Mesendoderm (in vitro differentiated cells): ENCODE measurements around the gene LRRC4C.

ENCODE experiments used
- DNase-seq: peaks from one replicate; pipeline ENCODE4 v3.0.0; 2013
- H2AK5ac ChIP-seq: 2 replicates; pipeline ENCODE4 v1.6.1; 2013; ENCODE audit warnings: low read length, inconsistent platforms
- H2BK120ac ChIP-seq: 2 replicates; pipeline ENCODE4 v1.6.1; 2013; ENCODE audit warnings: low read depth, mild to moderate bottlenecking, low read length, moderate library complexity, mixed read lengths
- H2BK15ac ChIP-seq: replicated peaks from 2 replicates; pipeline ENCODE4 v1.6.1; 2013; ENCODE audit warnings: low read depth, mild to moderate bottlenecking, moderate library complexity
- H2BK5ac ChIP-seq: 2 replicates; pipeline ENCODE4 v1.6.1; 2013; ENCODE audit warnings: low read length, inconsistent platforms
- H3K18ac ChIP-seq: 2 replicates; pipeline ENCODE4 v1.6.1; 2013; ENCODE audit warnings: mild to moderate bottlenecking, low read length, mixed read lengths
- H3K23ac ChIP-seq: one replicate; pipeline ENCODE4 v1.6.1; 2013; ENCODE audit warnings: low read length
- H3K27ac ChIP-seq: 2 replicates; pipeline ENCODE4 v1.5.1; 2013; ENCODE audit warnings: low read depth, mild to moderate bottlenecking, inconsistent platforms, low read length, moderate library complexity
- H3K27me3 ChIP-seq: 2 replicates; pipeline ENCODE4 v1.6.1; 2013; ENCODE audit warnings: low read length, control low read depth, mild to moderate bottlenecking, inconsistent platforms; ENCODE audit not compliant: insufficient read depth, poor library complexity
- H3K36me3 ChIP-seq: 2 replicates; pipeline ENCODE4 v1.6.1; 2013; ENCODE audit warnings: low read length, inconsistent platforms; ENCODE audit not compliant: control insufficient read depth, insufficient read depth
- H3K4ac ChIP-seq: one replicate; pipeline ENCODE4 v1.6.1; 2013; ENCODE audit warnings: low read depth, mild to moderate bottlenecking, low read length, moderate library complexity
- H3K4me1 ChIP-seq: 2 replicates; pipeline ENCODE4 v1.6.1; 2013; ENCODE audit warnings: low read depth, low read length, inconsistent platforms; ENCODE audit not compliant: control insufficient read depth
- H3K4me2 ChIP-seq: 2 replicates; pipeline ENCODE4 v1.6.1; 2013; ENCODE audit warnings: low read length
- H3K4me3 ChIP-seq: 2 replicates; pipeline ENCODE4 v1.5.1; 2013; ENCODE audit warnings: mild to moderate bottlenecking, low read length
- H3K56ac ChIP-seq: one replicate; pipeline ENCODE4 v1.6.1; 2013; ENCODE audit warnings: low read length
- H3K79me1 ChIP-seq: 2 replicates; pipeline ENCODE4 v1.6.1; 2013; ENCODE audit warnings: low read length, inconsistent platforms
- H3K79me2 ChIP-seq: 2 replicates; pipeline ENCODE4 v1.6.1; 2013; ENCODE audit warnings: mild to moderate bottlenecking, low read length; ENCODE audit not compliant: control insufficient read depth, insufficient read depth
- H3K9ac ChIP-seq: 2 replicates; pipeline ENCODE4 v1.6.1; 2013; ENCODE audit warnings: low read length, inconsistent platforms
- H4K5ac ChIP-seq: one replicate; pipeline ENCODE4 v1.6.1; 2013; ENCODE audit warnings: low read length
- H4K8ac ChIP-seq: one replicate; pipeline ENCODE4 v1.6.1; 2013; ENCODE audit warnings: low read depth, mild to moderate bottlenecking, control low read depth, low read length, moderate library complexity
- WGBS: extraction: QIAGEN DNeasy Blood & Tissue Kit; methylation state at CpG from one replicate; pipeline ENCODE4 v1.1.7; 2013; ENCODE audit warnings: low lambda C conversion rate, missing lambda C conversion rate; ENCODE audit not compliant: insufficient coverage; ENCODE audit errors: extremely low coverage; 5-methylcytosine and 5-hydroxymethylcytosine counted together

The LRRC4C gene

GRCh38 chr11:41494716-41495115 lies 35.3 kb upstream of the LRRC4C start:
- no peak overlapping the region for H3K4ac ChIP-seq
- H2AK5ac ChIP-seq, result no peak overlapping the region
- H3K4me1 ChIP-seq, result no peaks in the 10 kb centered on the region
- DNase-seq, result no peak
- H3K4me2 ChIP-seq, result no peak overlapping the region
- no peaks in the 10 kb centered on the region for H3K27me3 ChIP-seq
- H3K9ac ChIP-seq, result no peak overlapping the region
- no peak overlapping the region for H3K27ac ChIP-seq
- H3K36me3 ChIP-seq, result no peaks in the 10 kb centered on the region
- H4K8ac ChIP-seq, result no peak overlapping the region
- no peak overlapping the region for H2BK5ac ChIP-seq
- H3K79me2 ChIP-seq, result no peaks in the 10 kb centered on the region
- H2BK15ac ChIP-seq, result no peak overlapping the region
- no peak overlapping the region for H3K4me3 ChIP-seq
- H3K56ac ChIP-seq, result no peak overlapping the region
- no peak overlapping the region for H2BK120ac ChIP-seq
- H3K23ac ChIP-seq, result no peak overlapping the region
- no peaks in the 10 kb centered on the region for H3K79me1 ChIP-seq
- H3K18ac ChIP-seq, result no peak overlapping the region
- WGBS, result no CpG with 5 or more reads among the region's 1 CpG
- no peak overlapping the region for H4K5ac ChIP-seq

DNA sequence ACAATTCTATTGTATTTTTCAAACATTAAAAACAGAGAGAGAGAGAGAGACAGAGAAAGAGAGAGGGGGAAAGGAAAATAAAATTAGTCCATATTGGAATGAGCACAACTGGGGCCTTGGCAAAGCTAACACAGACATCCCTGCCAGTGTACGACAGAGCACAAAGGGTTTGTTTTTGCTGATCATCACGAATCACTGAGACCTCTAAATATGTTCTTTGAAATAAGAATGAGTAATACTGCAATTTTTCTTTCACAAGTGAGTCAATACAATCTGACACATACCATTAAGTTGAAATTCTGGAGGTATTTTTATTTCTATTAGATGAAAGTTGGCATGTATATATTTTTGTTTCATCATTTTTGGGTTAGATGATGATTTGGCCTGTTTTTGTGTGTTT lies 27.0 kb upstream of the LRRC4C start:
- no peaks in the 10 kb centered on the region for H3K79me1 ChIP-seq
- H3K56ac ChIP-seq, result no peak overlapping the region
- H3K27ac ChIP-seq, result no peak overlapping the region
- H2AK5ac ChIP-seq, result no peak overlapping the region
- no peak overlapping the region for H3K18ac ChIP-seq
- no peak overlapping the region for H3K23ac ChIP-seq
- no peak overlapping the region for H3K9ac ChIP-seq
- H4K5ac ChIP-seq, result no peak overlapping the region
- H3K4ac ChIP-seq, result no peak overlapping the region
- H3K27me3 ChIP-seq, result no peaks in the 10 kb centered on the region
- no peak overlapping the region for H3K4me3 ChIP-seq
- no peak overlapping the region for H2BK15ac ChIP-seq
- H3K4me1 ChIP-seq, result no peaks in the 10 kb centered on the region
- no peak overlapping the region for H4K8ac ChIP-seq
- no peaks in the 10 kb centered on the region for H3K79me2 ChIP-seq
- no peak overlapping the region for H3K4me2 ChIP-seq
- WGBS, result no CpG with 5 or more reads among the region's 2 CpGs
- H2BK5ac ChIP-seq, result no peak overlapping the region
- no peak overlapping the region for H2BK120ac ChIP-seq
- no peaks in the 10 kb centered on the region for H3K36me3 ChIP-seq
- DNase-seq, result no peak

GRCh38 chr11:41483956-41484355 lies 24.5 kb upstream of the LRRC4C start:
- H4K5ac ChIP-seq, result no peak overlapping the region
- WGBS, result no CpG with 5 or more reads among the region's 3 CpGs

GRCh38 chr11:41479179-41479578 lies 19.7 kb upstream of the LRRC4C start:
- Histone ChIP-seq H3K4me1 (no peaks in the 10 kb centered on the region), H2BK15ac (no peak overlapping the region), H2BK120ac (no peak overlapping the region), H4K5ac (no peak overlapping the region), H3K79me1 (no peaks in the 10 kb centered on the region), H4K8ac (no peak overlapping the region), H3K4me3 (no peak overlapping the region), H3K79me2 (no peaks in the 10 kb centered on the region), H2AK5ac (no peak overlapping the region), H2BK5ac (no peak overlapping the region), H3K23ac (no peak overlapping the region), H3K27me3 (no peaks in the 10 kb centered on the region), H3K9ac (no peak overlapping the region), H3K27ac (no peak overlapping the region), H3K18ac (no peak overlapping the region), H3K4ac (no peak overlapping the region), H3K4me2 (no peak overlapping the region), H3K56ac (no peak overlapping the region), H3K36me3 (no peaks in the 10 kb centered on the region)
- WGBS, result no CpG with 5 or more reads among the region's 1 CpG
- DNase-seq, result no peak

More at GRCh38 chr11:41483956-41484355, 24.5 kb upstream of the LRRC4C start:
- Histone ChIP-seq H3K9ac (no peak overlapping the region), H2BK5ac (no peak overlapping the region), H3K36me3 (no peaks in the 10 kb centered on the region), H3K27ac (no peak overlapping the region), H3K18ac (no peak overlapping the region), H3K23ac (no peak overlapping the region), H2AK5ac (no peak overlapping the region), H3K4me1 (no peaks in the 10 kb centered on the region), H2BK120ac (no peak overlapping the region), H3K27me3 (no peaks in the 10 kb centered on the region), H3K79me1 (no peaks in the 10 kb centered on the region), H3K56ac (no peak overlapping the region), H4K8ac (no peak overlapping the region), H3K79me2 (no peaks in the 10 kb centered on the region), H3K4me2 (no peak overlapping the region), H3K4me3 (no peak overlapping the region), H3K4ac (no peak overlapping the region), H2BK15ac (no peak overlapping the region)
- DNase-seq, result no peak

DNA sequence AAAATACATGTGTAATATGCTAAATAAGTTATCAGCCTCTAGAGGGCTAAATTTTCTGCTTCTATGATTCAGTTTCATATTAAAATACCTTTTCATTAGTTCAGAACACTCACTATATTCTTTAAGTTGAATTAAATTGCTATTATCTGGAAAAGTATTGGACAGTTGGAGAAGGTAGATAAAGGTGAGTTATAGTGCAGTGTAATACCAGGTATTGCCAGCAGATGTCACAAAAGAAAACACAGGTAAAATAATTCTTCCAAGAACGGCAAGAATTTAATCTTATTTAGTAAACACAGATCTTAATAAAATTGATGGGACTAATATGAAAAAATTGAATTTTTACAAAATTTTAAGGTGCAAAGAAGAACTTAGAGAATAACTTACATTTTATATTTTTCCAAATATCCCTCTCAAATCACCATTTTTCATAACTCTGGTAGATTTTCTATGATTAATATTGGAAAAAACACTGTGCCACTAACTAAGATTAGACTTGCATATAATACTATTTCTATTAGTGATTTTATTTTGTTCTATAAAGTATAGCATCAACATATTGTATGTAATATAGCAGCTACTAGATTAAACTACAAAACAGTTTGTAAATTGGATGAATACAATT lies 1.7 kb upstream of the LRRC4C start:
- WGBS, result no CpG with 5 or more reads among the region's 1 CpG
- Histone ChIP-seq H3K4ac (no peak overlapping the region), H3K23ac (no peak overlapping the region), H3K18ac (no peak overlapping the region), H2BK15ac (no peak overlapping the region), H2BK5ac (no peak overlapping the region), H3K27me3 (no peaks in the 10 kb centered on the region), H3K56ac (no peak overlapping the region), H3K79me2 (no peaks in the 10 kb centered on the region), H3K27ac (no peak overlapping the region), H3K9ac (no peak overlapping the region), H3K4me2 (no peak overlapping the region), H4K8ac (no peak overlapping the region), H3K4me3 (no peak overlapping the region), H3K4me1 (peaks cover 3% of the 10 kb centered on the region), H4K5ac (no peak overlapping the region), H2AK5ac (no peak overlapping the region), H3K36me3 (no peaks in the 10 kb centered on the region), H3K79me1 (no peaks in the 10 kb centered on the region), H2BK120ac (no peak overlapping the region)
- DNase-seq, result no peak

DNA sequence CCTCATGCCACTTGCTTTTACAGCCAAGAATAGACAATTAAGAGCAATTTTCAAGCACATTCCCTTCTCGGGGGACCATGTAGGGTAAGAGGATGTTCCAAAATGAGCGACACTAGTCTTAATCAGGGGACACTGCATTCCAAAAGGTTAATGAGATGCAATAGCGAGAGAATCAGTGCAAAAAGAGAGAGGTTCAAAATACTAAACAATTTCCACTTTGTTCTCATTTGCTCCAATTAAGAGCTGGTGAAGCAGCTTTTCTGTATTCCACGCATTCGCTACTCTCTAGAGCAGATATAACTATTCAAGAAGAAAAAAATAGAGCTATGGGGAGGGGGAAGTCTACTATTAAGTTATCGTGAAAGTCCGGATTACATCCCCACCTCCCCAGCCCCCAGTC lies 811 bp downstream of the LRRC4C start:
- Histone ChIP-seq H3K23ac (no peak overlapping the region), H2BK120ac (no peak overlapping the region), H3K4me2 (no peak overlapping the region), H3K56ac (no peak overlapping the region), H2BK15ac (no peak overlapping the region), H3K18ac (no peak overlapping the region), H3K4me1 (peaks cover 3% of the 10 kb centered on the region), H4K5ac (no peak overlapping the region), H3K4me3 (no peak overlapping the region), H3K27ac (no peak overlapping the region), H3K9ac (no peak overlapping the region), H2AK5ac (no peak overlapping the region), H3K4ac (no peak overlapping the region), H3K27me3 (no peaks in the 10 kb centered on the region), H3K79me1 (no peaks in the 10 kb centered on the region), H3K79me2 (no peaks in the 10 kb centered on the region), H3K36me3 (no peaks in the 10 kb centered on the region), H2BK5ac (no peak overlapping the region), H4K8ac (peak overlapping the region; percentile 56)
- no CpG with 5 or more reads among the region's 7 CpGs for WGBS
- DNase-seq, result no peak
